GM21515 (cell line): ENCODE data around the gene MAB21L3.
"Not testable (repeated sequence)": the region's sequence is repeated elsewhere in the genome, so short reads cannot be mapped to it uniquely, and the experiment has no call there.

Source experiments
- ATAC-seq: cut with Tn5 transposase; IDR thresholded peaks from one replicate; pipeline ENCODE4 v1.9.1; 2021; ENCODE audit not compliant: unreplicated experiment

MAB21L3 gene

DNA sequence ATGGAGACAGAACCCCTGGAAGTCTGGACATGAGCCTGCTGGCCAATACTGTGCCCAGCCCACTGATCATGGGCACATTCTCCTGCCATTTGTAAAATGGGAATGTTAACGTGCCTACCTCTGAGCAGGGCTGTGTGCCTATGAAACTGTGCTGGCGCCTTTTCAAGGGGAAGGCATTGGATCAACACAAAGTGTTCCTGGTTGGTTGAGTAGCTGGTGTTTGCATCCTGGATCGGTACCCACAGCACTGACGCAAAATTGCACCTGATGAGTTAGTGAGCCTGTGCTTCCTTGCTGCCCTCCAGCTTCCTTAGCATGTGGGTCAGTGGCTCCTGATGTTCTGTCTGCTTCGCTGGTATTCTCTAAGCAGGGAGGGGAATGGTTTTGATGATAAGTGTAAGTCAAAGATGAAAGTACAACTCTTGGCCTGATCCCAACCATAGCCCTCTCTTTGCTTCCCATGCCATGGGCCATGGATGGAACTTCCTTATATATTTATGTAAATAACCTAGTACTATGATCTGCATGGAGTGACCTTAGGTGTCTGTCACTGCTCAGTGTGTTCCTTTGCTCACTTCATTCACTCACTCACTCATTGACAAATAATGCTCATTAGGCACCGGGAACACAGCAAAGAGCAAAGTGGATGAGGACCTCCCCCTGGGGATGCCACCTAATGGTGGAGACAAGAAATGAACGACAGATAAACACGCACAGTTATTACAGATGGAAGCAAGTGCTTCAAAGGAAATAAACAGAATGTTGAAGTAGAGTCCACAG, 22.7 kb downstream of the MAB21L3 start:
- ATAC-seq: no peak

DNA sequence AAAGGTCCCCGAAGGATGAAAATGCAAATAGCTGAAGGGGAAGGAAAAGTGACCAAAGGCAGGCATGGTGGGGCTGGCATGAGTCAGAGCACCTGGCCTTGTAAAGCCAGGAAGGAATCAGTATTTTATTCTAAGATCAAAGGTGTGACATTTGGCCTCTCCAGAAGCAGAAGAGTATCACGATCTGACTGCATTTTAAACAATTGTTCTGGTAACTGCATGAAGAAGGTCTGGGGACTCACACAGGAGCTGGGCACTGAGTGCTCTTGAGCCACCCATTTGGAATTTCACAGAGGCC, 23.2 kb downstream of the MAB21L3 start:
- ATAC-seq: no peak

DNA sequence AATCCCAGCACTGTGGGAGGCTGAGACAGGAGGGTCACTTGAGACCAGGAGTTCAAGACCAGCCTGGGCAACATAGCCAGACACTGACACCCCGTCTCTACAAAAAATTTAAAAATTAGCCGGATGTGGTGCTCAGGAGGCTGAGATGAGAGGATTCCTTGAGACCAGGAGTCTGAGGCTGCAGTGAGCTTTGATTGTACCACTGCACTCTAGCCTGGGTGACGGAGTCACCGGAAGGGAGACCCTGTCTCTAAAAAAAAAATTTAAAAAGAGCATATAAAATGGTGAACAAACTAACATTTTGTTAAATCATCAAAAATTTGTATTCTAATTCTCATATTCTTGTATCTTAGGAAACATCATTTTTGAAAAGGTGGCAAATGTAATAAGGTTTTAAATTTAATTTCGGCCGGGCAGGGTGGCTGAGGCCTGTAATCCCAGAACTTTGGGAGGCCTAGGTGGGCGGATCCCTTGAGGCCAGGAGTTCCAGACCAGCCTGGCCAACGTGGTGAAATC, 27.1 kb downstream of the MAB21L3 start:
- no peak for ATAC-seq

DNA sequence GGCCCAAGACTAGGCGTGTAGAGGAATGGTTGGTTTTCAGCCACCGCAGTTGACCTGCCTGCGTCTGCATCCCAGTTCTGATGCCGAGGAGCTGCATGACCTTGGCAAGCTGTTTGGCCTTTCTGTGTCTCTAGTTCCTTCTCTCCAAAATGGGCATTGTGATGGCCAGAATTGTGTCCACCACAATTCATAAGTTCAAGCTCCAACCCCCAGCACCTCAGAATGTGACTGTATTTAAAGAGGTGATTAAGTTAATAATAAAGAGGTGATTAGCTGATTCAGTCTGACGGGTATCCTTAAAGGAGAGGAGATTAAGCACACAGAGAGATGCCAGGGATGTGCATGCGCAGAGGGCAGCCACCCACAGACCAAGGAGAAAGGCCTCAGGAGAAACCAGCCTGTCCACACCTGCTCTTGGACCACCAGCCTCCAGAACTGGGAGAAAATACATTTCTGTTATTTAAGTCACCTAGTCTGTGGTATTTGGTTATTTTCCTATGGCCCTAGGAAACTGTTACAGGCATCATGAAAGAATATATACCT, 28.5 kb downstream of the MAB21L3 start:
- no peak for ATAC-seq

DNA sequence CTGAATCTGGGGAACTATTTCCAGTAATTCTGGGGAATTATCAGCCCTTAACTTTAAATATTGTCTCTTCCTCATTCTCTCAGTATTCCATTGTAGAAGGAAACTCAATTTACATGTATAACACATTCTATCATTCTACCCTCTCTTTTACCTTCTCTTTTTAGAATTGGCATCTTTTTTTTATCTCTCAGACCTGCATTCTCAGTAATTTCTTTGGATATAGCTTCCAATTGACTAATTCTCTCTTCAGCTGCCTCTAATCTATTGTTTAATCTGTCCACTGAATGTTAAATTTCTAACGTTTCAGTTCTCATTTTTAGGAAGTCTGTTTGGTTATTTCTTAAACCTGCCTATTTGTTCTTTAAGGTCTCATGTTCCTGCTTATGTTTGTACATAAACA, 33.0 kb downstream of the MAB21L3 start:
- ATAC-seq: no peak

DNA sequence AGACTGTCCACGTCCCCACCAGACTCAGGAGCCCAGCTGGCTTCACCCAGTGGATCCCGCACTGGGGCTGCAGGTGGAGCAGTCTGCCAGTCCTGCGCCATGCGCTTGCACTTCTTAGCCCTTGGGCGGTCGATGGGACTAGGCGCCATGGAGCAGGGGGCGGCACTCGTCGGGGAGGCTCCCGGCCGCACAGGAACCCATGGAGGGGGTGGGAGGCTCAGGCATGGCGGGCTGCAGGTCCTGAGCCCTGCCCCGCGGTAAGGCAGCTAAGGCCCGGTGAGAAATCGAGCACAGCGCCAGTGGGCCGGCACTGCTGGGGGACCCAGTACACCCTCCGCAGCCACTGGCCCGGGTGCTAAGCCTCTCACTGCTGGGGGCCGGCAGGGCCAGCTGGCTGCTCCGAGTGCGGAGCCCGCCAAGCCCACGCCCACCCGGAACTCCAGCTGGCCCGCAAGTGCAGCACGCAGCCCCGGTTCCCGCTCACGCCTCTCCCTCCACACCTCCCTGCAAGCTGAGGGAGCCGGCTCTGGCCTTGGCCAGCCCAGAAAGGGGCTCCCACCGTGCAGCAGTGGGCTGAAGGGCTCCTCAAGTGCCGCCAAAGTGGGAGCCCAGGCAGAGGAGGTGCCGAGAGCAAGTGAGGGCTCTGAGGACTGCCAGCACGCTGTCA, 35.4 kb downstream of the MAB21L3 start:
- ATAC-seq: not testable (repeated sequence)

DNA sequence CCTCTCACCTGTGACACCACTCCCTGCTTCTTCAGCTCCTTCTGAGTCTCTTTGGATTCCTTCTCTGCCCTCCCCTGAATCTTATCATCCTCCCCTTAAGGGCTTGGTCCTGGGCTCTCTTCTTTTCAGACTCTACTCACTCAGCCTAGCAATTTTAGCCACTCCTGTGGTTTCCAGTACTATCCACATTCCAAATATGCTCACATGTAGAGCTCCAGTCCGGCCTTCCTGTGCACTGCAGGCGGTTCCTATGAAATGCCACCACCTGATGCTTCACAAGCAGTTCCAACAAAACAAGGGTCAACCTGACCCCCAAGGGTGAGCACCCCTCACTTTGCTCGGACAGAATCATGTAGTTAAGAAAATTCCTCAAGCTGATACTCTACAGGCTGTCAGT, 35.9 kb downstream of the MAB21L3 start:
- ATAC-seq: no peak

DNA sequence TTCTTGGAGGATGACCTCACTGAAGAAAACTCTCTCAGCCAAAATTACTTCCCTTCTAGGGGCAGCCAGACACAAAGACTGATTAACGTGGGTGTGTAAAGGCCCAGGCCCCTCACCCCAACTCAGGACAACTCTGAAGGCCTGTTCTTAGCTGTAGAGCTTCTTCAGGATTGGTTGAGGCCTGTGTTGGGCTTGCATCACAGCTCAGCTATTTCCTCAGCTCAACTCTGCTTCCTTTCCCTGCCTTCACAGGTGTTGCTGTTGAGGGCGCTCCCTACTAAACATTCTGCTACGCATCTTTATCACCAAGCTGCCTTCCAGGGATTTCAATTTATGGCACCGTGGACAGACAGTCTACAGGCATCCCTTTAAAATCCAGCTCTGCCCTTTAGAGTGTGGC, 36.8 kb downstream of the MAB21L3 start:
- ATAC-seq: no peak

DNA sequence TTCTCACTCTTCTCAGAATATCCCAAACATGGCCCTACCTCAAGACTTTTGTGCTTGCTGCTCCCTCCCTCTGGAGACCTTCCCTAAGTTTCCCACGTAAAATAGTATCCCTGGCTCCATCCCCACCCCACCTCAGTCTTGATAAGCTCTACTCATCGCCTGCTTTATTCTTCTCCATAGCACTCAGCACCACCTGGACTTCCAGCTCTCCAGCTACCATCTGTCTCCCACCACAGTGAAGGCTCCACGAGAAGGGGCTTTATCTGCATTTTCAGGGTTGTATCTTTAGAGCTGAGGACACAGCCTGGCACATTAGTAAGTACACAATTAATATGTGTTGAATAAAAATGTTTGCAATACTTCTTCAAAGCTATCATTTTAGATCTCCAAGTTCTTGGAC, 37.8 kb downstream of the MAB21L3 start:
- ATAC-seq: no peak

DNA sequence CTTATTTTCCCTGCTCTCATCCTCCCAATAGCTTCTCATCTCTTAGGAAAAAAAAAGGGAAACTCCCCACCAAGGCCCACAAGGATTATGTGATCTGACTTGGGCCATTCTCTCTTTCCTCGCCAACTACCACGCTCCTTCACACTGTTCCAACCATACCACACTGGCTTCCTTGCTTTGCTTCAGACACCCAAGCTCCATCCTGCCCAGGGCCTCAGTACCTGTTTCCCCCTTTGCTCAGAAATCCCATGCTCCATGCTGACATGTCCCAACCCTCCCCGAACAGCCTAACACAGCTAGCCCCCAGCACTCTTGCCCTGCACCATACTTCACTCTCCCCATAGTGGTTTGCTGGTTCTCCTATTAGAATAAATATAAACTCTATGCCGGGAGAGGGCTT, 39.2 kb downstream of the MAB21L3 start:
- no peak for ATAC-seq

DNA sequence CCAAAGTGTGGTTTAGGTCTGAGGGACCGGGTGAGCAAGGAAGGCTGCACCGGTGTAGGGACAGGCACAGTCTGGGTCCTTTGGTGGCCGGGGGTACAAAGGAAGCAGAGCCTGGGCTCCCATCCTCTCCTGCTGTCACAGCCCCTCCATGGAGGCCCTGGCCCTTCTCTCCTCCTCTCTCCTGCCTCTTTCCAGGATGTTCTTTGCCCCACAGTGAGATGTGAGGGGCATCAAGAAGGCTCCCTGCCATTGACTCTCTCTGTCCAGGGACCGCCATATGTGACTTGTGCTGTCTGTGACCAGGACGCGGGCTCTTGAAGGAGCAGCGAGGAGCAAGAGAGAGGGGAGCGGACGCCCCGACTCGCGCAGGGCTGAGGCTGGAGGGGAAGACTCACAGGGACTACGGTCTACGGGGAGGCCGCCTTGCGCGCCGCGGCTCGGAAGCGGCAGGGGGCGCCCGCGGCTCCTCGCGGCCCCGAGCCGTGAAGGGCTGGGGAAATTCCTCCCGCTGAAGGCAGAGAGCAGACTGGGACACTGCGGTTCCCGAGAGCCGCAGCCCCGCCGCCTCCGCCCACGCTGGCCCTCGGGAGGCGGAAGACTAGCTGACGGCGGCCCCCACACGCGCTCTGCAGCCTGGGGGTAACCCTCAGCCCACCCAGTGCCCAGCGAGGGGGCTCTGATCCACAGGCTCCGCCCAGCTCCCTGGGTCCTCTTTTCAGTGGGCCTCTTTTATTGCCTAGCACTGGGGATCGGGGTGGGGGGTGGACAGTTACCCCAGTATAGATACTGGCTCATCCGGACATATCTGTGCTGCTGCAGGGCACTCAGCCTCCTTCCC, 40.8 kb downstream of the MAB21L3 start:
- peak; percentile 97 for ATAC-seq

DNA sequence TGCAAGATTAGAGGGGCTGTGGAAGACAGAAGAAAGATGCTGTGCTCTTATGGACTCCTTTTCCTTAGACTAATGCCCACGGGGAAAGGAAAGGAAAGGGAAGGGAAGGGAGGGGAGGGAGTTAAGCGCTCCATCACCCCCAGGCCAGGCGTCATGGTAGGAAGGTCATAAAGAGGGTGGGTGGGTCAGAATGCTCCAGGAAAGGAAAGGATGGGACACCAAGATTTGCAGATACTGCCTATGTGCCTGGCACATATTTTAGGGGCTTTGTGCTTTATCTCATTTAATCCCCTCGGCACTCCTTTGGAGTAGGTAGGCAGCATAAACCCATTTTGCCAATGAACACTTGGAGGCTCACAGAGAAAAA, 41.4 kb downstream of the MAB21L3 start:
- ATAC-seq: no peak

DNA sequence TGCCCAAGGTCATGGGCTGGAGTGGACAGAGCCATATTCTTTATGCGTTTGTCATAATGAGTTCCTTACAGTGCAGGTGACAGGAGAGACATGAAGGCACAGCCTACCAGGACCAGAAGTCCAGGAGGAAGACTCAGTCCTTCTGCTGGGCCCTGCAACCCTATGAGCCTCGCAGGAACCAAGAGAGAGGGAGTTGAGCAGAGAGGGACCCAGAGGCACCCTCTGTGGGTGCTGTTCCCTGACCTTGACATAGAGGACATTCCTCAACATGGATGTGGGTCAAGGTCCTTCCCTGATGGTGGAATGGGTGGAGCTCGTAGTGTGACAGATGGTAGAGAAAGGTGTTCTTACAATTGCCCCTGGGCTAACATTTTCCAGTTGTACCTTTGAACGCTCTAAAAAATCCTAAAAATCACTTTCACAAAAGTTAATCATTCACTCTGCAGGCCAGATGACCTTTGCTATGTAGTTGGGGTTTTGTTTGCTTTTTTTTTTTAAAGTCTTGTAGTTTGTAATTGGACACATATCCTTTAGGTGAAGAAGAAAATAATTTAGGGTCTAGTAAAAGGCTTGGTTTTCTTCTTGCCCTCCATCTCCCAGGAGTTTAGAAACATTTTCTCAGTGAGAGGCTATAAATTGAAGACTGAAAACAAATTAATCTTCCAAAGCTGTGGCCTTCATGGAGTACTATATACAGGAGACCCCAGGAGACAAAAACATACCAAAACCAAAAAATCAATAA, 41.9 kb downstream of the MAB21L3 start:
- ATAC-seq: no peak

DNA sequence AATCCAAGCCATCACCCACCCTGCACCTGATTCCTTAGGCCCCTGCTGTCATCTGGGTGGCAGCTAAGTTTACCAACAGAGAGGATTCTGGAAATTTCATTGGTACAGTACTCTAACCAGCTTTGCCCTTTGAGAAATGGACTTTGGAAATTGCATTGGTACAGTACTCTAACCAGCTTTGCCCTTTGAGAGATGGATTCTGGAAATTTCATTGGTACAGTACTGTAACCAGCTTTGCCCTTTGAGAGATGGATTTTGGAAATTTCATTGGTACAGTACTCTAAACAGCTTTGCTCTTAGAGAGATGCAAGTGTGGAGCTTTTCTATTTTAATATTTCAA, 42.5 kb downstream of the MAB21L3 start:
- no peak for ATAC-seq

DNA sequence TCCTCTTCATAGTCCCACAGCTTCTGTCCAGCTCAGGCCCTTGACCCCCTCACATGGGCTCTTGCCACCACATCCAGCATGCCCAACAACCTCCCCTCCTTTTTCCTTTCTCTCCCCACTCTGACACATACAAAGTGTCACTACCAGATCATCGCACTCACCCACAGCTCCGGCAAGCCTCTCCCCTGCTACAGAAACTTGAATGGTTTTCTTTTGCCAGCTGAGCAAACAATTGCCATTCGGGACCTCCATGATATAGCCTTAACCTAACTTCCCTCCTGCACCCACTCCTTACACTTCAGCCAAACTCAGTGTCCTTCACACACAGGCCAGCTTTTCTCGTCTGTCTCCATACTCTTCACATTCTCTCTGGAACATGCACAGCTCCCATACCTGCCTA, 43.3 kb downstream of the MAB21L3 start:
- ATAC-seq: no peak

DNA sequence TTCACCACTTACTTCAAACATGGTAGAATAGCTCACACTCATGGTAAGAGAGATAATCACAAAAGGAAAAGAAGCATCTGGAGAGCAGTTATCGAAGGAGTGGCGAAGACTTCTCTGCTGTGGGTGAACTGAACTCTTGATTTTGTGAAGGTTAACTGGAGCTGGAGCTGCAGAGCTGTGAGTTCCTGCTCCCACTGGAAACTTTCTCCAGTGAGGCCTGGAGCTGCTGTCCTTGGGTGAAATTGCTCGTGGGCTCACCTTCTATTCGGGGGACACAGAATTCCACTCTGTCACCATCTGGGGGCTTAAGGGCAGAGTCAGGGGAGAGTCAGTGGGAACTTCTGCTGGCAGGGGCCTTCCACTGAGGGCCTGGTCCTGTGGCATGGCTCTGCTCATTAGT, 45.9 kb downstream of the MAB21L3 start:
- no peak for ATAC-seq

DNA sequence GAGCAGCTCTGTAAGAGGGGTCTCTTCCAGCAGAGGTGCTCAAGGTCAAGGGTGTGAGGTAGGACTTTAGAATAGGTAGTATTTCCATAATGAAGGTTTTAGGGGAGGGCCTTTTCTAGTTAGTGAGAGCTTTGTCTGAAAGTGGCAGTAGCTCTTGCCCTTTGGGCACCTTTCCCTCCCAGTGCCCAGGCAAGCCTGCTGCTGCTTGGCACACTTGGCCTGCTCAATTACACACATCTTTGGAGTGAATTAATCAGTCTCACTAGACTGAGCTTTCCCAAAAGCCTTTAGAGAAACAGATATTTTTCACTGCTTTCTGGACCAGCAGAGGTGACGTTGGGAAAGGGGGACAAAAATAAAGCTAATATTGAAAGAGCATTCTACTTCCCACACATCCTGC, 48.0 kb downstream of the MAB21L3 start:
- no peak for ATAC-seq

DNA sequence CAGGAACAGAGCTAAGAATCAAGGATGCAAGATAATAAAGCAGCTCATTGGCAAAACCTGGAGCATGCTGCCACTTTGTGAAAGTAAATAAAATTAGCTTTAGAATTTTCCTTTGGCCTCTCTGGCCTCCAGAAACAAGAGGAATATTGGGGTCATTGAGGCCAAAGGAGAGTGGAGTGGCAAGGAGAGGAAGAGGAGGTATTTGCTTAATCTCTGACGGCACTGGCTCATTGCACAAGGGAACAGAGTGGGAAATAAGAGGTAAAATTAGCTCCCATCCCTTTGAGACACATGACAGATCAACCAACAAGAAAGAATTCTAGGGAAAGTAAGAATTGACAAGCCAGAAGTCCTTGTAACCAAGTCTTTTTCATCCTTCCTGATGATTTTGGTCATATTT, 48.4 kb downstream of the MAB21L3 start:
- ATAC-seq: no peak

DNA sequence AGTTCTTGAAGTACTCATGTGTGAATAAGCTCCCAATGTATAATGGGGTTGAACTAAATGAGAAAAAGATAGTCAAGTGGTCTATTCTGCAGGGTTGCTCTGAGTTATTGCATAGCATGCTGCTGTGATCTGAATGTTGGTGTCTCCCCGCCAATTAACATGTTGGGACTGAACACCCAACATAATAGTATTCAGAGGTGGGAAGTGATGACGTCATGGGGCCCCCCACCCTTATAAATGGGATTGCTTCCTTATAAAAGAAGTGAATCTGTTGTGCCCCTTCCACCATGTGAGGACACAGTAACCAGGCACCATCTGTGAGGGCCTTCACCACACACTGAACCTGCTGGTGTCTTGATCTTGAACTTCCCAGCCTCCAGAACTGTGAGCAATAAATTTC, 50.2 kb downstream of the MAB21L3 start:
- no peak for ATAC-seq

DNA sequence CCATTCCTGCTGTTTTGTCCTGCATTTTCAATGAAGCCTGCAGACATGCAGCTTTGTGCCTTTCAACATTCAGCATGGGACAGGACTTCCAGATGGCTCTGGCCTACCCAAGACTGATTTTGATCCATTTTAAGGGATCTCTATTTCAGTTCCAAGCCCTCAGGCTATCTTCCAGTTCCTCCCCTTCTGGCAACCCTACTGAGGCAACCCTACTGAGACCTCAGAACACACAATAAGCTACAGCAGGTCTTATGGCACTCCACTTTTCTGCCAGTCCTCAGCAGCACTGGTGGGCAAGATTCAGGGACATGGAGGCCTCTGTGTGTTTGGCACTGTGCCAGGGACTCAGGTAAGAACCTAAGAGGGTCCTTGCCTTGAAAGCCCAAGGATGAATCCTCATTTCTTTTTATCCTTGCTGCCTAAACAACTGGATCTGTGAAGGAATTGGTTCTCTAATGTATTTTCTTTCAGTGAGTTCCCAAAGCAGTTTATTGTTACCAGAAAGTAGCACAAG, 50.7 kb downstream of the MAB21L3 start:
- no peak for ATAC-seq

DNA sequence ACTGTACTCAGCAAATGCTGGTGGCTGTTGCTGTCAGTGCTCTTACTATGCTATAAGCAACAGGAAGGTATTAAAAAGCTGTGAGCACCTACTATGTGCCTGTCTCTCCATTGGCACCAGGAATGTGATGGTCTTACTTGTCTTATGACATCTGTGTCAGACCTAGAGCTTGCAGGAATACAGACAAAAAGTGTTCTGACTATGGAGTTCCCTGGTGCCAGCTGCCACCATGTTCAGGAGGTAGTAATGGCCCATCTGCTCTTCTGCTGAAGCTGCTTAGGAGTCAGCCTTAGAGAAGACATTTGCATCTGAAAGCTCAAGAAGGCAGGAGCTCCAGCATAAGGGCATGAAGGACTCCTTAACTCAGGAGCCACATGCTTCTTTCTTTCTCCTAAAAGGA, 52.3 kb downstream of the MAB21L3 start:
- ATAC-seq: no peak
